NB4 (cell line): ENCODE results near the gene BFSP1.

ENCODE experiments used
- POLR2A ChIP-seq: IDR thresholded peaks from 2 replicates; pipeline ENCODE4 v1.6.1; 2011; ENCODE audit warnings: mild to moderate bottlenecking; ENCODE audit not compliant: insufficient read length; ENCODE audit errors: extremely low read depth
- TF ChIP-seq, protein P1 (sequence below): IDR thresholded peaks from one replicate; pipeline ENCODE4 v1.5.1; 2012; ENCODE audit warnings: low read depth, low read length

DNA sequence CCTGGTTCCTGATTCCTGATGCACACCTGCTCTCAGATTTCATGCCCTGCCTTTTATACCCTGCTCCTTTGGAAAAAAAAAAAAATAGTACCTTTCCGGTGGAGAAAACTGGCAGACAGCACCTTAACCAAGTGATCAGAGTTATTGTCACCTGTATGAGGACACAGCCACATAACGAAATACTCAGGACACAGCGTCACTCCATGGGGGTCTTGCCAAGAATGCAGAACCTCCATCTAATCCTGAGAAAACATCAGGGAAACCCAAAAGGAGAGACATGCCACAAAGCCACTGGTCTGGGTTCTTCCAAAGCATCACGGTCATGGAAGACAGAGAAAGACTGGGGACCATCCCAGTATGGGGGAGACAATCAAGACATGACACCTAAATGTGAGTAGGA is 29.1 kb downstream of the BFSP1 start:
- TF ChIP-seq, protein P1, sequence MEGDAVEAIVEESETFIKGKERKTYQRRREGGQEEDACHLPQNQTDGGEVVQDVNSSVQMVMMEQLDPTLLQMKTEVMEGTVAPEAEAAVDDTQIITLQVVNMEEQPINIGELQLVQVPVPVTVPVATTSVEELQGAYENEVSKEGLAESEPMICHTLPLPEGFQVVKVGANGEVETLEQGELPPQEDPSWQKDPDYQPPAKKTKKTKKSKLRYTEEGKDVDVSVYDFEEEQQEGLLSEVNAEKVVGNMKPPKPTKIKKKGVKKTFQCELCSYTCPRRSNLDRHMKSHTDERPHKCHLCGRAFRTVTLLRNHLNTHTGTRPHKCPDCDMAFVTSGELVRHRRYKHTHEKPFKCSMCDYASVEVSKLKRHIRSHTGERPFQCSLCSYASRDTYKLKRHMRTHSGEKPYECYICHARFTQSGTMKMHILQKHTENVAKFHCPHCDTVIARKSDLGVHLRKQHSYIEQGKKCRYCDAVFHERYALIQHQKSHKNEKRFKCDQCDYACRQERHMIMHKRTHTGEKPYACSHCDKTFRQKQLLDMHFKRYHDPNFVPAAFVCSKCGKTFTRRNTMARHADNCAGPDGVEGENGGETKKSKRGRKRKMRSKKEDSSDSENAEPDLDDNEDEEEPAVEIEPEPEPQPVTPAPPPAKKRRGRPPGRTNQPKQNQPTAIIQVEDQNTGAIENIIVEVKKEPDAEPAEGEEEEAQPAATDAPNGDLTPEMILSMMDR: no peak
- TF ChIP-seq POLR2A: no peak
